Measurements from ENCODE around the gene FGD6. TPM values are rescaled to one million over a fixed set of nuclear protein-coding genes. Genes with fewer than 3 reads are reported as not detected.

Gene FGD6
- total and polyA plus RNA-seq, 2 of the 4 experiments (the other 2 are of a cell fraction) = 2.6 to 9.5 TPM

GRCh38 chr12:95146769-95147168, 70.5 kb downstream of the FGD6 start:
- in situ Hi-C loops (cut with MboI; ENCODE audit: low sequenced_read_pairs) = no loop called here

More at GRCh38 chr12:95146769-95147168, 70.5 kb downstream of the FGD6 start:
- no peak overlapping the region for H2AFZ ChIP-seq (replicated peaks; ENCODE audit: low read length, poor library complexity)
- H2BK120ac ChIP-seq (ENCODE audit: low read depth, low read length) = no peak overlapping the region
- DNase-seq (no peak), ATAC-seq (ENCODE audit: low read depth) (no peak)
- no peak for TF ChIP-seq ELK1 (IDR thresholded peaks at IDR 0.05; ENCODE audit: borderline replicate concordance, low read depth, low read length)
- TF ChIP-seq BHLHE40 (IDR thresholded peaks at IDR 0.05; ENCODE audit: low read depth, low read length) = no peak
- TF ChIP-seq RCOR1 (IDR thresholded peaks at IDR 0.05; ENCODE audit: insufficient replicate concordance, low read length) = no peak
- TF ChIP-seq RFX5 (IDR thresholded peaks at IDR 0.05; ENCODE audit: low read depth, low read length) = no peak
- BruUV-seq (replicated peaks) = no TSS peak
- POLR2A ChIA-PET (ENCODE audit: unreplicated experiment) = no interaction called here
- intact Hi-C loops (cut with micrococcal nuclease) = no loop called here
- H3K79me1 ChIP-seq (ENCODE audit: low read depth in 1 of 2, low read length in 2 of 2) = no peaks in the 10 kb centered on the region
- H4K20me1 ChIP-seq (ENCODE audit: insufficient read depth, low read length) = no peaks in the 10 kb centered on the region
- H4K5ac ChIP-seq (ENCODE audit: low read depth, low read length) = no peak overlapping the region
- CTCF ChIA-PET = no interaction called here
- no peak overlapping the region for H3K14ac ChIP-seq (replicated peaks; ENCODE audit: low read depth, low read length)
- no peaks in the 10 kb centered on the region for H3K9me1 ChIP-seq (ENCODE audit: insufficient read depth, low read length)
- dilution Hi-C loops (cut with HindIII; ENCODE audit: low sequenced_read_pairs, unreplicated experiment) = no loop called here
- H3K4me3 ChIP-seq (ENCODE audit: insufficient read depth, low read depth, low read length) = no peak overlapping the region
- no peaks in the 10 kb centered on the region for H3K27me3 ChIP-seq (ENCODE audit: control insufficient read depth, insufficient read depth, low read length)
- no peak overlapping the region for H3K27ac ChIP-seq (ENCODE audit: insufficient read depth, low read length)
- H2BK5ac ChIP-seq (ENCODE audit: low read depth, low read length, poor library complexity, severe bottlenecking) = no peak overlapping the region
- H4K8ac ChIP-seq (ENCODE audit: low read depth in 2 of 2, low read length in 2 of 2) = no peak overlapping the region
- H3K56ac ChIP-seq (ENCODE audit: extremely low read depth, insufficient read depth, low read length) = no peak overlapping the region
- WGBS, 2 experiments (ENCODE audit: extremely low coverage in 2 of 2, insufficient read length in 1 of 2) = no CpG with 5 or more reads among the region's 1 CpG
- H2BK20ac ChIP-seq (ENCODE audit: low read depth, low read length) = no peak overlapping the region
- no peak overlapping the region for H3K4me2 ChIP-seq (ENCODE audit: low read depth, low read length)
- no peak overlapping the region for H3K9ac ChIP-seq (ENCODE audit: low read depth, low read length)
- H3K9me3 ChIP-seq (ENCODE audit: control insufficient read depth, insufficient read depth, low read length) = no peaks in the 10 kb centered on the region
- H2AK9ac ChIP-seq (replicated peaks; ENCODE audit: low read depth, low read length, poor library complexity) = no peak overlapping the region
- H2BK15ac ChIP-seq (ENCODE audit: low read depth, low read length) = no peak overlapping the region
- no peak overlapping the region for H4K91ac ChIP-seq (ENCODE audit: insufficient read depth, low read depth, low read length)
- no peak overlapping the region for H3K4ac ChIP-seq (ENCODE audit: low read depth, low read length)
- 0 out of 2 replicates have a peak, but pooled peaks cover 1% of the 10 kb centered on the region for H3K36me3 ChIP-seq (ENCODE audit: control insufficient read depth, insufficient read depth, low read length)
- H3K23ac ChIP-seq (ENCODE audit: low read depth, low read length) = no peak overlapping the region
- H3K4me1 ChIP-seq (ENCODE audit: control insufficient read depth, insufficient read depth, low read length) = peaks cover 6% of the 10 kb centered on the region
- H2AK5ac ChIP-seq (ENCODE audit: low read depth, low read length) = no peak overlapping the region
- no peak overlapping the region for H3K18ac ChIP-seq (ENCODE audit: low read depth, low read length)

Measured in IMR-90 (cell line).